Nephron progenitor cell (in vitro differentiated cells): ENCODE measurements around the gene UACA.

Experiments
- DNase-seq: peaks from one replicate; pipeline ENCODE4 v3.0.0; 2021
- H3K27ac Mint-ChIP-seq: 2 replicates; pipeline ENCODE4 v1.8.0; 2021; ENCODE audit warnings: mild to moderate bottlenecking, moderate library complexity, mixed read lengths
- H3K27me3 Mint-ChIP-seq: 2 replicates; pipeline ENCODE4 v1.8.0; 2021; ENCODE audit warnings: mild to moderate bottlenecking, low read depth, mixed read lengths; ENCODE audit not compliant: poor library complexity
- H3K36me3 Mint-ChIP-seq: 2 replicates; pipeline ENCODE4 v1.8.0; 2021; ENCODE audit warnings: low read depth, mixed read lengths
- H3K4me1 Mint-ChIP-seq: 2 replicates; pipeline ENCODE4 v1.8.0; 2021; ENCODE audit warnings: mixed read lengths
- H3K4me3 Mint-ChIP-seq: 2 replicates; pipeline ENCODE4 v1.8.0; 2021; ENCODE audit warnings: mild to moderate bottlenecking, moderate library complexity, mixed read lengths
- H3K9me3 Mint-ChIP-seq: 2 replicates; pipeline ENCODE4 v1.8.0; 2021; ENCODE audit warnings: mild to moderate bottlenecking, moderate library complexity, mixed read lengths
- CTCF ChIP-seq: fragments of 200-600 bp; sonication (generic); IDR thresholded peaks from 2 replicates; pipeline ENCODE4 v1.5.0; 2021; ENCODE audit warnings: antibody characterized with exemption

The UACA gene

GRCh38 chr15:70605606-70606410 is 157.6 kb downstream of the UACA start:
- no peak for TF ChIP-seq CTCF
- no peaks in the 10 kb centered on the region for H3K9me3 Mint-ChIP-seq

DNA sequence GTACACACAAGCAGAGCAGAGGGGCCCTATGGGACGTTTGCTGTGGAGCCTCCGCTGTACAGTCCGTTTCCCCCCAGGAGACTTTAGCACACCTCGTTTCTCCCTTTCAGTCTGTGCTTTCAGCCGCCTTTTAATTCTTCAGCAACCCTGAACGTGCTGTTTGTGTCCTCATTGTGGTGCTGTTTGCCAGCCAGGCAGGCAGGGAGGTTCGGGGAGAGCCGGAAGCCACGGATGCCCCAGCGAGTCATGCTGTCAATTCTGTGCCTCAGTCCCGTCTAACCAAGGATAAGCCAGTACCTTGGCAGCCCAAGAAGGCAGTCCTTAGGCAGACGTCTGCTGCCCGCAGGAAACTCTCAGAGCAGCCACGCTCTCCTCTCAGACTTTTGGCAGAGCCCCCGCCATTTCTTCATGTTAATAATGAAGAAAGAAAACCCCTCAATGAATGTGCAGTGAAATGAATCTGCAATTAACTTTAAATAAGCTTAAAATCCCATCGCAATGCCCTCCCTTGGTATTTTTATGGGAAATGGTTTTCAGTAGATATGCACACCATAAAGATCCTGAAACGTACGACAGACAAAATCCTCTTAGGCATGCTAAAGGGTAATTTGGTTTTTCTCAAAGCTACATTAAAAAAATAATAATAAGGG is 158.6 kb downstream of the UACA start:
- no peak overlapping the region for H3K27ac Mint-ChIP-seq
- H3K36me3 Mint-ChIP-seq = no peaks in the 10 kb centered on the region
- peaks cover 2% of the 10 kb centered on the region for H3K9me3 Mint-ChIP-seq
- peaks cover 6% of the 10 kb centered on the region for H3K27me3 Mint-ChIP-seq
- no peak overlapping the region for H3K4me3 Mint-ChIP-seq
- DNase-seq = no peak
- H3K4me1 Mint-ChIP-seq = peaks cover 38% of the 10 kb centered on the region
- no peak for TF ChIP-seq CTCF

More at GRCh38 chr15:70605606-70606410, 157.6 kb downstream of the UACA start:
- H3K4me1 Mint-ChIP-seq = peaks cover 38% of the 10 kb centered on the region
- no peak overlapping the region for H3K4me3 Mint-ChIP-seq
- peaks cover 6% of the 10 kb centered on the region for H3K27me3 Mint-ChIP-seq
- H3K27ac Mint-ChIP-seq = no peak overlapping the region
- H3K36me3 Mint-ChIP-seq = no peaks in the 10 kb centered on the region
- DNase-seq = no peak
